NCI-H510A (cell line): ENCODE data around the gene MEIS2.

ENCODE experiments used
- DNase-seq: peaks from one replicate; lab custom pipeline; 2025; lab: John Stamatoyannopoulos, UW

Gene MEIS2

GRCh38 chr15:36964626-36965025, 135.7 kb downstream of the MEIS2 start:
- DNase-seq: no peak

- DNase-seq: no peak
Measured at GRCh38 chr15:36961956-36962355, 138.4 kb downstream of the MEIS2 start.

GRCh38 chr15:36960947-36961227, 139.5 kb downstream of the MEIS2 start:
- DNase-seq: no peak

GRCh38 chr15:36960179-36960946, 140.0 kb downstream of the MEIS2 start:
- DNase-seq: no peak

GRCh38 chr15:36959746-36960145, 140.6 kb downstream of the MEIS2 start:
- DNase-seq: no peak

GRCh38 chr15:36958606-36959005, 141.7 kb downstream of the MEIS2 start:
- DNase-seq: no peak

GRCh38 chr15:36954486-36954885, 145.9 kb downstream of the MEIS2 start:
- DNase-seq: no peak

- DNase-seq: no peak
Measured at GRCh38 chr15:36953346-36953745, 147.0 kb downstream of the MEIS2 start.

GRCh38 chr15:36951731-36952247, 148.6 kb downstream of the MEIS2 start:
- no peak for DNase-seq

- no peak for DNase-seq
Measured at GRCh38 chr15:36950371-36950770, 150.0 kb downstream of the MEIS2 start.

GRCh38 chr15:36948982-36949381, 151.4 kb downstream of the MEIS2 start:
- no peak for DNase-seq

GRCh38 chr15:36947035-36947719, 153.2 kb downstream of the MEIS2 start:
- DNase-seq: no peak

GRCh38 chr15:36944442-36944841, 155.9 kb downstream of the MEIS2 start:
- DNase-seq: no peak

- no peak for DNase-seq
Measured at GRCh38 chr15:36943508-36944361, 156.6 kb downstream of the MEIS2 start.

GRCh38 chr15:36942248-36942827, 158.0 kb downstream of the MEIS2 start:
- no peak for DNase-seq

GRCh38 chr15:36941798-36942197, 158.6 kb downstream of the MEIS2 start:
- no peak for DNase-seq

GRCh38 chr15:36940636-36941260, 159.6 kb downstream of the MEIS2 start:
- DNase-seq: no peak

- no peak for DNase-seq
Measured at GRCh38 chr15:36940219-36940618, 160.1 kb downstream of the MEIS2 start.

- DNase-seq: no peak
Measured at GRCh38 chr15:36938764-36939163, 161.6 kb downstream of the MEIS2 start.

GRCh38 chr15:36938131-36938530, 162.2 kb downstream of the MEIS2 start:
- DNase-seq: no peak

- no peak for DNase-seq
Measured at GRCh38 chr15:36936613-36937012, 163.7 kb downstream of the MEIS2 start.
